Loucy (cell line): Measurements from ENCODE around the gene PPP3CA.
"Not testable (repeated sequence)": the region's sequence is repeated elsewhere in the genome, so short reads cannot be mapped to it uniquely, and the experiment has no call there.

Experiments used
- H2AFZ ChIP-seq: fragments of 200-600 bp; sonication (generic); 2 replicates; pipeline ENCODE4 v1.6.0; 2016; ENCODE audit warnings: antibody characterized with exemption, mild to moderate bottlenecking, low read length, moderate library complexity
- H3F3A ChIP-seq: fragments of 200-600 bp; 2 replicates; pipeline ENCODE4 v1.6.0; 2016; ENCODE audit warnings: antibody characterized with exemption, low read depth, mild to moderate bottlenecking
- H3K27me3 ChIP-seq: fragments of 200-600 bp; sonication (generic); 2 replicates; pipeline ENCODE4 v1.6.1; 2014; ENCODE audit warnings: low read length, mild to moderate bottlenecking; ENCODE audit not compliant: insufficient read depth, poor library complexity, severe bottlenecking
- H3K36me3 ChIP-seq: fragments of 200-600 bp; sonication (generic); 2 replicates; pipeline ENCODE4 v1.6.1; 2016; ENCODE audit warnings: low read length; ENCODE audit not compliant: insufficient read depth
- H3K4me1 ChIP-seq: fragments of 200-600 bp; sonication (generic); 2 replicates; pipeline ENCODE4 v1.5.1; 2014; ENCODE audit warnings: low read length, mild to moderate bottlenecking; ENCODE audit not compliant: insufficient read depth, poor library complexity, severe bottlenecking
- H3K4me2 ChIP-seq: fragments of 200-600 bp; sonication (generic); 2 replicates; pipeline ENCODE4 v1.6.0; 2014; ENCODE audit warnings: antibody characterized with exemption, low read length, low read depth, mild to moderate bottlenecking; ENCODE audit not compliant: poor library complexity, severe bottlenecking
- H3K4me3 ChIP-seq: fragments of 200-600 bp; sonication (generic); 2 replicates; pipeline ENCODE4 v1.5.1; 2014; ENCODE audit warnings: low read length, mild to moderate bottlenecking, mixed read lengths; ENCODE audit not compliant: poor library complexity, severe bottlenecking
- H3K79me2 ChIP-seq: fragments of 200-600 bp; sonication (generic); 2 replicates; pipeline ENCODE4 v1.6.1; 2014; ENCODE audit warnings: low read length; ENCODE audit not compliant: insufficient read depth
- H3K9ac ChIP-seq: fragments of 200-600 bp; sonication (generic); 2 replicates; pipeline ENCODE4 v1.6.0; 2014; ENCODE audit warnings: mild to moderate bottlenecking, low read depth, low read length, moderate library complexity; ENCODE audit not compliant: poor library complexity, severe bottlenecking
- H3K9me2 ChIP-seq: fragments of 200-600 bp; sonication (generic); replicated peaks from 2 replicates; pipeline ENCODE4 v1.6.1; 2016; ENCODE audit warnings: low read depth, low read length, mixed read lengths
- H3K9me3 ChIP-seq: fragments of 200-600 bp; sonication (generic); 2 replicates; pipeline ENCODE4 v1.6.1; 2014; ENCODE audit warnings: mild to moderate bottlenecking, antibody characterized with exemption, low read length, low read depth; ENCODE audit not compliant: insufficient read depth
- H4K20me1 ChIP-seq: fragments of 200-600 bp; sonication (generic); 2 replicates; pipeline ENCODE4 v1.6.0; 2014; ENCODE audit warnings: antibody characterized with exemption, low read length, mild to moderate bottlenecking; ENCODE audit not compliant: insufficient read depth, poor library complexity, severe bottlenecking
- CTCF ChIP-seq: fragments of 200-600 bp; sonication (generic); conservative IDR thresholded peaks from 2 replicates; pipeline ENCODE4 v1.5.1; 2014; ENCODE audit warnings: mild to moderate bottlenecking, antibody characterized with exemption, low read length
- EZH2phosphoT487 ChIP-seq: fragments of 200-600 bp; IDR thresholded peaks from 2 replicates; pipeline ENCODE4 v1.6.1; 2018; ENCODE audit warnings: antibody characterized with exemption, mild to moderate bottlenecking, moderate library complexity, borderline replicate concordance

Gene PPP3CA

GRCh38 chr4:101237773-101238172, 109.6 kb downstream of the PPP3CA start:
- Histone ChIP-seq H3K4me3 (no peak overlapping the region), H3F3A (no peaks in the 10 kb centered on the region), H3K9me2 (no peaks in the 10 kb centered on the region), H3K9me3 (no peaks in the 10 kb centered on the region), H3K36me3 (no peaks in the 10 kb centered on the region), H4K20me1 (peaks cover 5% of the 10 kb centered on the region), H3K4me1 (peaks cover 25% of the 10 kb centered on the region), H3K27me3 (no peaks in the 10 kb centered on the region), H3K4me2 (no peak overlapping the region), H2AFZ (no peak overlapping the region), H3K79me2 (peaks cover 41% of the 10 kb centered on the region), H3K9ac (no peak overlapping the region)
- TF ChIP-seq CTCF (no peak), EZH2phosphoT487 (no peak)

DNA sequence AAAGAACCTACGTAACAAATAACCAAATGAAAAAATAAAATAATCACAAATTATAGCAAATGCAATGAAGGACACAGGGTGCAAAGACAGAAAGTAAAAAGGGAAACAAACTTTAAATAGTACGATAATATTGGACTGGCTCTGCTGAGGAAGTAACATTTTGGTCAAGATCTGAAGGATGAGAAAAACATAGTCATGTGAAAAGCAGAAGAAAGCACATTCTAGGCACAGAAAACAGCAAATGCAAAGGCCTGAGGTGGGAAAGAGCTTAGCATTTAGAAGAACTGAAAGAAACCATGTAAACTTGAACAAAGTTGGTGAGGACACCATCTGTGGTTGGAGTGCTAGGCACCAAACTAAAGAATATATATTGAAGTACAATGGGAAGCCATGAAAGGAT, 111.2 kb downstream of the PPP3CA start:
- Histone ChIP-seq H3K9ac (no peak overlapping the region), H3K4me2 (no peak overlapping the region), H2AFZ (no peak overlapping the region), H3K4me1 (peaks cover 30% of the 10 kb centered on the region), H3K9me3 (no peaks in the 10 kb centered on the region), H4K20me1 (peaks cover 5% of the 10 kb centered on the region), H3K27me3 (no peaks in the 10 kb centered on the region), H3K36me3 (no peaks in the 10 kb centered on the region), H3K4me3 (no peak overlapping the region), H3K9me2 (no peaks in the 10 kb centered on the region), H3F3A (no peaks in the 10 kb centered on the region), H3K79me2 (peaks cover 44% of the 10 kb centered on the region)
- TF ChIP-seq CTCF (no peak), EZH2phosphoT487 (no peak)

DNA sequence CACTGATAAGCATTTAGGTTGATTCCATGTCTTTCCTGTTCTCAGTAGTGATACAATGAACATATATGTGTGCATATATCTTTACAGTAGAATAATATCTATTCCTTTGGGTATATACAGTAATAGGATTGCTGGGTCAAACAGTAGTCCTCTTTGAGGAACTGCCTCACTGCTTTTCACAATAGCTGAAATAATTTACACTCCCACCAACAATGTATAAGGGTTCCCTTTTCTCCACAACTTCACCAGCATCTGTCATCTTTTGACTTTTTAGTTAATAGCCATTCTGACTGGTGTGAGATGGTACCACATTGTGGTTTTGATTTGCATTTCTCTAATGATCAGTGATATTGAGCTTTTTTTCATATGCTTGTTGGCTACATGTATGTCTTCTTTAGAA, 113.2 kb downstream of the PPP3CA start:
- H2AFZ ChIP-seq, H3K4me3 ChIP-seq, H4K20me1 ChIP-seq, H3K9ac ChIP-seq, H3K36me3 ChIP-seq, H3K9me2 ChIP-seq, H3K4me2 ChIP-seq, H3F3A ChIP-seq, H3K27me3 ChIP-seq, H3K9me3 ChIP-seq: not testable (repeated sequence)
- Histone ChIP-seq H3K79me2 (peaks cover 38% of the 10 kb centered on the region), H3K4me1 (peaks cover 17% of the 10 kb centered on the region)

GRCh38 chr4:101232074-101232776, 115.1 kb downstream of the PPP3CA start:
- H3K4me1 ChIP-seq = peaks cover 5% of the 10 kb centered on the region
- H3K4me3 ChIP-seq = no peak overlapping the region
- TF ChIP-seq EZH2phosphoT487 = no peak
- no peak for TF ChIP-seq CTCF
- H2AFZ ChIP-seq = no peak overlapping the region
- no peaks in the 10 kb centered on the region for H3F3A ChIP-seq
- no peaks in the 10 kb centered on the region for H4K20me1 ChIP-seq
- H3K9me3 ChIP-seq = no peaks in the 10 kb centered on the region
- no peaks in the 10 kb centered on the region for H3K9me2 ChIP-seq
- peaks cover 30% of the 10 kb centered on the region; the same call in 1 of the 2 replicates for H3K79me2 ChIP-seq
- no peaks in the 10 kb centered on the region for H3K27me3 ChIP-seq
- no peak overlapping the region for H3K4me2 ChIP-seq
- no peak overlapping the region for H3K9ac ChIP-seq
- no peaks in the 10 kb centered on the region for H3K36me3 ChIP-seq
